Astrocyte (in vitro differentiated cells and primary cell): ENCODE data around the gene CTNNA3. TPM values are rescaled to one million over a fixed set of nuclear protein-coding genes. Genes with fewer than 3 reads are reported as not detected.
A peak's percentile ranks its signal among the peaks of the same experiment; 100 is the strongest.

Experiments used
- DNase-seq: peaks from one replicate; pipeline ENCODE4 v3.0.0-alpha.2; 2010; ENCODE audit warnings: low read depth
- FAIRE-seq: peaks from 2 replicates; lab custom pipeline; 2011; peaks lifted over from hg19 to GRCh38; lab: Jason Lieb, UNC
- H2AFZ ChIP-seq: 2 replicates; pipeline ENCODE4 v1.6.0; 2012; ENCODE audit warnings: low read depth, low read length, inconsistent platforms
- H3K27ac ChIP-seq: 2 replicates; pipeline ENCODE4 v1.5.1; 2011; ENCODE audit warnings: low read depth, low read length, inconsistent platforms
- H3K27me3 ChIP-seq: 2 replicates; pipeline ENCODE4 v1.6.0; 2011; ENCODE audit warnings: low read length, inconsistent platforms; ENCODE audit not compliant: insufficient read depth
- H3K36me3 ChIP-seq: 2 replicates; pipeline ENCODE4 v1.5.1; 2011; ENCODE audit warnings: low read length, inconsistent platforms; ENCODE audit not compliant: insufficient read depth
- H3K4me1 ChIP-seq: 2 replicates; pipeline ENCODE4 v1.5.1; 2011; ENCODE audit warnings: low read length, inconsistent platforms; ENCODE audit not compliant: insufficient read depth
- H3K4me2 ChIP-seq: 2 replicates; pipeline ENCODE4 v1.6.0; 2012; ENCODE audit warnings: low read length, inconsistent platforms
- H3K4me3 ChIP-seq: 2 replicates; pipeline ENCODE4 v1.5.1; 2011; ENCODE audit warnings: low read depth, mild to moderate bottlenecking, low read length, inconsistent platforms; ENCODE audit not compliant: insufficient read depth
- H3K79me2 ChIP-seq: 2 replicates; pipeline ENCODE4 v1.6.0; 2012; ENCODE audit warnings: mild to moderate bottlenecking, low read length, inconsistent platforms; ENCODE audit not compliant: insufficient read depth
- H3K9ac ChIP-seq: 2 replicates; pipeline ENCODE4 v1.6.0; 2012; ENCODE audit warnings: mild to moderate bottlenecking, low read length, inconsistent platforms
- H3K9me3 ChIP-seq: 2 replicates; pipeline ENCODE4 v1.5.1; 2012; ENCODE audit warnings: low read depth, mild to moderate bottlenecking, low read length, inconsistent platforms; ENCODE audit not compliant: insufficient read depth
- H4K20me1 ChIP-seq: 2 replicates; pipeline ENCODE4 v1.6.0; 2012; ENCODE audit warnings: low read length, inconsistent platforms; ENCODE audit not compliant: insufficient read depth
- H3K27ac Mint-ChIP-seq: one replicate; pipeline ENCODE4 v1.8.0; 2021; ENCODE audit warnings: mild to moderate bottlenecking, mixed read lengths; ENCODE audit not compliant: unreplicated experiment
- H3K27me3 Mint-ChIP-seq: one replicate; pipeline ENCODE4 v1.8.0; 2021; ENCODE audit warnings: low read depth, mixed read lengths; ENCODE audit not compliant: unreplicated experiment
- H3K36me3 Mint-ChIP-seq: one replicate; pipeline ENCODE4 v1.8.0; 2021; ENCODE audit warnings: low read depth, mixed read lengths; ENCODE audit not compliant: unreplicated experiment
- H3K4me1 Mint-ChIP-seq: one replicate; pipeline ENCODE4 v1.8.0; 2021; ENCODE audit warnings: low read depth, mixed read lengths; ENCODE audit not compliant: unreplicated experiment
- H3K4me3 Mint-ChIP-seq: one replicate; pipeline ENCODE4 v1.8.0; 2021; ENCODE audit warnings: mild to moderate bottlenecking, moderate library complexity, mixed read lengths; ENCODE audit not compliant: unreplicated experiment
- H3K9me3 Mint-ChIP-seq: one replicate; pipeline ENCODE4 v1.8.0; 2021; ENCODE audit warnings: mild to moderate bottlenecking, mixed read lengths; ENCODE audit not compliant: unreplicated experiment
- CTCF ChIP-seq: IDR thresholded peaks from 2 replicates; pipeline ENCODE4 v1.5.1; 2011; ENCODE audit warnings: low read depth, mild to moderate bottlenecking, inconsistent platforms, low read length, moderate library complexity; ENCODE audit not compliant: insufficient read depth
- EZH2 ChIP-seq: IDR thresholded peaks from 2 replicates; pipeline ENCODE4 v1.6.1; 2012; ENCODE audit warnings: mild to moderate bottlenecking, low read length, inconsistent platforms; ENCODE audit not compliant: insufficient read depth
- total RNA-seq: library from RNA; stranded (reverse); gene quantifications from 2 replicates; pipeline ENCODE4 v1.2.1, GENCODE V29; 2021

The CTNNA3 gene
- total RNA-seq, 1 donor from 2014 or later, result 0.73 TPM

GRCh38 chr10:66209025-66209424 lies 1487.0 kb downstream of the CTNNA3 start:
- no peak overlapping the region for H3K4me2 ChIP-seq

GRCh38 chr10:66204838-66205237 lies 1491.2 kb downstream of the CTNNA3 start:
- no peaks in the 10 kb centered on the region for H3K79me2 ChIP-seq
- H3K36me3 ChIP-seq, result no peaks in the 10 kb centered on the region
- no peak for FAIRE-seq
- Mint-ChIP-seq H3K27me3 (no peaks in the 10 kb centered on the region), H3K36me3 (no peaks in the 10 kb centered on the region), H3K4me1 (peaks cover 3% of the 10 kb centered on the region), H3K27ac (no peak overlapping the region), H3K9me3 (no peaks in the 10 kb centered on the region), H3K4me3 (no peak overlapping the region)
- H3K9ac ChIP-seq, result no peak overlapping the region
- no peak overlapping the region for H3K27ac ChIP-seq
- no peak for DNase-seq
- H3K4me1 ChIP-seq, result no peaks in the 10 kb centered on the region
- no peak overlapping the region for H2AFZ ChIP-seq
- no peaks in the 10 kb centered on the region for H3K27me3 ChIP-seq
- no peak overlapping the region for H3K4me2 ChIP-seq
- H3K9me3 ChIP-seq, result no peaks in the 10 kb centered on the region
- TF ChIP-seq EZH2 (no peak), CTCF (no peak)
- no peak overlapping the region for H3K4me3 ChIP-seq
- H4K20me1 ChIP-seq, result no peaks in the 10 kb centered on the region

More at GRCh38 chr10:66209025-66209424, 1487.0 kb downstream of the CTNNA3 start:
- no peak overlapping the region for H3K4me3 Mint-ChIP-seq
- Histone ChIP-seq H4K20me1 (no peaks in the 10 kb centered on the region), H3K36me3 (no peaks in the 10 kb centered on the region), H3K79me2 (no peaks in the 10 kb centered on the region), H3K4me3 (no peak overlapping the region), H3K9me3 (no peaks in the 10 kb centered on the region), H2AFZ (no peak overlapping the region), H3K4me1 (no peaks in the 10 kb centered on the region), H3K27me3 (no peaks in the 10 kb centered on the region), H3K9ac (no peak overlapping the region), H3K27ac (no peak overlapping the region)
- FAIRE-seq (no peak), DNase-seq (peak; percentile 4)
- H3K36me3 Mint-ChIP-seq, result no peaks in the 10 kb centered on the region
- peaks cover 3% of the 10 kb centered on the region for H3K4me1 Mint-ChIP-seq
- TF ChIP-seq CTCF, result no peak
- no peak for TF ChIP-seq EZH2
- no peak overlapping the region for H3K27ac Mint-ChIP-seq
- no peaks in the 10 kb centered on the region for H3K27me3 Mint-ChIP-seq
- H3K9me3 Mint-ChIP-seq, result no peaks in the 10 kb centered on the region

- DNase-seq, result no peak
- peaks cover 3% of the 10 kb centered on the region for H3K4me1 Mint-ChIP-seq
- H3K27ac ChIP-seq, result no peak overlapping the region
- no peak overlapping the region for H3K9ac ChIP-seq
- no peaks in the 10 kb centered on the region for H4K20me1 ChIP-seq
- H3K36me3 Mint-ChIP-seq, result no peaks in the 10 kb centered on the region
- H3K27me3 Mint-ChIP-seq, result no peaks in the 10 kb centered on the region
- no peak overlapping the region for H2AFZ ChIP-seq
- H3K4me1 ChIP-seq, result no peaks in the 10 kb centered on the region
- H3K4me2 ChIP-seq, result no peak overlapping the region
- H3K79me2 ChIP-seq, result no peaks in the 10 kb centered on the region
- H3K9me3 Mint-ChIP-seq, result no peaks in the 10 kb centered on the region
- no peaks in the 10 kb centered on the region for H3K36me3 ChIP-seq
- H3K27ac Mint-ChIP-seq, result no peak overlapping the region
- H3K27me3 ChIP-seq, result no peaks in the 10 kb centered on the region
- no peak for TF ChIP-seq CTCF
- no peak overlapping the region for H3K4me3 Mint-ChIP-seq
- H3K9me3 ChIP-seq, result no peaks in the 10 kb centered on the region
- FAIRE-seq, result no peak
- no peak overlapping the region for H3K4me3 ChIP-seq
Measured at GRCh38 chr10:66202101-66202500, 1493.9 kb downstream of the CTNNA3 start.
